Stomach smooth muscle (tissue), 2 donors: ENCODE measurements around the gene KNSTRN.

Experiments used
- H3K27ac ChIP-seq: one replicate; pipeline ENCODE4 v1.7.0; 2013; ENCODE audit warnings: mild to moderate bottlenecking, low read length, inconsistent platforms
- H3K27me3 ChIP-seq, 2 donors: one replicate each; pipeline ENCODE4 v1.7.0; 2013; ENCODE audit warnings: low read length in 2 of 2; ENCODE audit not compliant: insufficient read depth in 2 of 2, control insufficient read depth in 1 of 2
- H3K36me3 ChIP-seq, 2 donors: one replicate each; pipeline ENCODE4 v1.7.0; 2013; ENCODE audit warnings: low read length in 2 of 2; ENCODE audit not compliant: control insufficient read depth in 2 of 2, insufficient read depth in 2 of 2
- H3K4me1 ChIP-seq: one replicate; pipeline ENCODE4 v1.7.0; 2013; ENCODE audit warnings: low read length; ENCODE audit not compliant: control insufficient read depth, insufficient read depth
- H3K4me3 ChIP-seq, 2 donors: one replicate each; pipeline ENCODE4 v1.7.0; 2013; ENCODE audit warnings: low read length in 2 of 2
- H3K9ac ChIP-seq, 2 donors: one replicate each; pipeline ENCODE4 v1.7.0; 2013; ENCODE audit warnings: low read length in 2 of 2, mild to moderate bottlenecking in 1 of 2
- H3K9me3 ChIP-seq, 2 donors: one replicate each; pipeline ENCODE4 v1.7.0; 2013; ENCODE audit warnings: low read length in 2 of 2; ENCODE audit not compliant: control insufficient read depth in 2 of 2
- donor health status: healthy.
- donor health status: Pancreatic carcinoma.

The KNSTRN gene

GRCh38 chr15:40443255-40443654 is 60.7 kb downstream of the KNSTRN start:
- Histone ChIP-seq H3K9me3 (no peaks in the 10 kb centered on the region), H3K4me3 (peak overlapping the region in 1 of 2 donors; percentile 29), H3K36me3 (no peaks in the 10 kb centered on the region), H3K27me3 (no peaks in the 10 kb centered on the region), H3K4me1 (peaks cover 31% of the 10 kb centered on the region), H3K9ac (peak overlapping the region in 1 of 2 donors; percentile 47), H3K27ac (no peak overlapping the region)

DNA sequence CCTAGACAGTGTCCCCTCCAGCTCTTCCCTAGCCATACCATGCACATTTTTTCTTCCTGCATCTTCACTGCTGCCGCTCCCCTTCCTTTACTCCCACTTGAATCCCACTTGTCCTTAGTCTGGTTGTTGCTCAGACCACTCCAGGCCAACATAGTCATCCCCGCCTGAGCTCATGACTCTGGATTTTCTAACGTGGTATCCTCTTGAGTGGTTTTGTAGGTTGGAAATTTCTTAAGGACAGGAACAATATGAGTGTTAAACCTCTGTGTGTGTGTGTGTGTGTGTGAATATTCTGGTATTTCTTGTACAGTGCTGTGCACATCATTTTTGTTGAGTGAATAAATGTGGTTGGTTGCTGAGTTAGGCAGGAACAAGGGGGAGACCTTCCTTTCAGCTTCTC is 61.3 kb downstream of the KNSTRN start:
- Histone ChIP-seq H3K27me3 (no peaks in the 10 kb centered on the region), H3K9me3 (no peaks in the 10 kb centered on the region), H3K9ac (no peak overlapping the region), H3K36me3 (no peaks in the 10 kb centered on the region), H3K27ac (no peak overlapping the region), H3K4me1 (peaks cover 31% of the 10 kb centered on the region), H3K4me3 (no peak overlapping the region)
